GM23248 (cell line): Measurements from ENCODE around the gene DYSF.

ENCODE experiments used
- EZH2 ChIP-seq: fragments of 200-600 bp; sonication (generic); IDR thresholded peaks from 2 replicates; pipeline ENCODE4 v1.6.1; 2018; ENCODE audit warnings: antibody characterized with exemption, mild to moderate bottlenecking; ENCODE audit not compliant: insufficient read depth, poor library complexity, severe bottlenecking
- EZH2phosphoT487 ChIP-seq: fragments of 200-600 bp; sonication (generic); IDR thresholded peaks from 2 replicates; pipeline ENCODE4 v1.6.1; 2018; ENCODE audit warnings: antibody characterized with exemption, moderate library complexity, mild to moderate bottlenecking, low read depth; ENCODE audit not compliant: insufficient read depth

- TF ChIP-seq EZH2 = no peak
- TF ChIP-seq EZH2phosphoT487 = no peak
Measured at GRCh38 chr2:71611781-71612527, 158.6 kb downstream of the DYSF start.
